Measurements from ENCODE around the gene SORCS2. TPM values are rescaled to one million over a fixed set of nuclear protein-coding genes. Genes with fewer than 3 reads are reported as not detected.

Gene SORCS2
- total RNA-seq, 1 experiment from 2014 or later = not detected

- CTCF ChIA-PET = no interaction called here
- Mint-ChIP-seq H3K27ac (ENCODE audit: low read depth, unreplicated experiment) (no peak overlapping the region), H3K4me1 (ENCODE audit: insufficient read depth, unreplicated experiment) (peaks cover 7% of the 10 kb centered on the region), H3K9me3 (ENCODE audit: unreplicated experiment) (no peaks in the 10 kb centered on the region), H3K27me3 (ENCODE audit: insufficient read depth, unreplicated experiment) (peaks cover 36% of the 10 kb centered on the region), H3K36me3 (ENCODE audit: insufficient read depth, unreplicated experiment) (no peaks in the 10 kb centered on the region), H3K4me3 (ENCODE audit: unreplicated experiment) (no peak overlapping the region)
- TF ChIP-seq CTCF (IDR thresholded peaks at IDR 0.05; ENCODE audit: unreplicated experiment) = no peak
- intact Hi-C loops (cut with micrococcal nuclease) = no loop called here
- POLR2A ChIA-PET = no interaction called here
- no peak for DNase-seq (ENCODE audit: unreplicated experiment)
- BruUV-seq (replicated peaks) = no TSS peak
These were observed 317.7 kb downstream of the SORCS2 start for GRCh38 chr4:7510066-7510465.

DNA sequence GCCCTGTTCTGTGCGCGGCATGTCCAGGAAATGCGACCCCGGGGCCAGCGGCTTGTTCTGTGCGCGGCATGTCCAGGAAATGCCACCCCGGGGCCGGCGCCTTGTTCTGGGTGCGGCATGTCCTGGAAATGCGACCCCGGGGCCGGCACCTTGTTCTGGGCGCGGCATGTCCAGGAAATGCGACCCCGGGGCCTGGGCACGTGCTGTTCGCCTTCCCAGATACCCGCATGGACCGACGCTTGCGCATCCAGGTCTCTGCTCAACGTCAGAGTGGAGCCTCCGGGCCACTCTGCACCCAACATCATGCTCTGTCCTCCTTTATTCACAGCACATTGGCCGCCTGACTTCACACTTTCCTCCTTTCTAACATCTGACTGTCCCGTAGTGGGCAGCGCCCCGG, 318.2 kb downstream of the SORCS2 start:
- CTCF ChIA-PET = no interaction called here
- DNase-seq (ENCODE audit: unreplicated experiment) = no peak
- Mint-ChIP-seq H3K9me3 (ENCODE audit: unreplicated experiment) (no peaks in the 10 kb centered on the region), H3K36me3 (ENCODE audit: insufficient read depth, unreplicated experiment) (no peaks in the 10 kb centered on the region), H3K27me3 (ENCODE audit: insufficient read depth, unreplicated experiment) (peaks cover 36% of the 10 kb centered on the region), H3K27ac (ENCODE audit: low read depth, unreplicated experiment) (no peak overlapping the region), H3K4me3 (ENCODE audit: unreplicated experiment) (no peak overlapping the region), H3K4me1 (ENCODE audit: insufficient read depth, unreplicated experiment) (peaks cover 7% of the 10 kb centered on the region)
- intact Hi-C loops (cut with micrococcal nuclease) = no loop called here
- TF ChIP-seq CTCF (IDR thresholded peaks at IDR 0.05; ENCODE audit: unreplicated experiment) = no peak
- POLR2A ChIA-PET = no interaction called here
- BruUV-seq (replicated peaks) = no TSS peak

- ChIA-PET CTCF (no interaction called here), POLR2A (no interaction called here)
- no TSS peak for BruUV-seq (replicated peaks)
- H3K4me3 Mint-ChIP-seq (ENCODE audit: unreplicated experiment) = no peak overlapping the region
- peaks cover 7% of the 10 kb centered on the region for H3K4me1 Mint-ChIP-seq (ENCODE audit: insufficient read depth, unreplicated experiment)
- no peak overlapping the region for H3K27ac Mint-ChIP-seq (ENCODE audit: low read depth, unreplicated experiment)
- intact Hi-C loops (cut with micrococcal nuclease) = no loop called here
- no peak for TF ChIP-seq CTCF (IDR thresholded peaks at IDR 0.05; ENCODE audit: unreplicated experiment)
- H3K27me3 Mint-ChIP-seq (ENCODE audit: insufficient read depth, unreplicated experiment) = peaks cover 36% of the 10 kb centered on the region
- no peaks in the 10 kb centered on the region for H3K36me3 Mint-ChIP-seq (ENCODE audit: insufficient read depth, unreplicated experiment)
- no peak for DNase-seq (ENCODE audit: unreplicated experiment)
- H3K9me3 Mint-ChIP-seq (ENCODE audit: unreplicated experiment) = no peaks in the 10 kb centered on the region
These were observed 319.2 kb downstream of the SORCS2 start for GRCh38 chr4:7511525-7511924.

DNA sequence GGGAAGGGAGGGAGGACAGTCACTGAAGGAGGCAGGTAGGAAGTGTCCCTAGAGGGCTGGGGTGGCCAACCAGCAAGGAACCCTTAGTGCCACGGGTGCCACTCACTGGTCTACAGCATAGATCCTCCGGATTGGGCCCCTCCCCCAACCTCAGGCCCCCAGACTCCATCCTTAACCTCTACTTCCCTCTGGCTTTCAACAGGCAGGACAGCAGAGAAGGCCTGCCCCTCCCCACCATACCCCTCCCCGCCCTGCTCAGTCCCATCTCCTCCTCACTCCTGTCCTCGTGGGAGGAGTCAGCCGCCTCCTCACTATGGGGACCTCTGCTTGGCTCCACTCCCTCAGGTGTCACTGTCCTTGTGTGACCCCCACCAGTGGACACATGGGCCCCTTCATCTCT, 320.1 kb downstream of the SORCS2 start:
- TF ChIP-seq CTCF (IDR thresholded peaks at IDR 0.05; ENCODE audit: unreplicated experiment) = no peak
- Mint-ChIP-seq H3K4me3 (ENCODE audit: unreplicated experiment) (no peak overlapping the region), H3K36me3 (ENCODE audit: insufficient read depth, unreplicated experiment) (no peaks in the 10 kb centered on the region), H3K27me3 (ENCODE audit: insufficient read depth, unreplicated experiment) (peaks cover 42% of the 10 kb centered on the region), H3K9me3 (ENCODE audit: unreplicated experiment) (no peaks in the 10 kb centered on the region), H3K27ac (ENCODE audit: low read depth, unreplicated experiment) (no peak overlapping the region), H3K4me1 (ENCODE audit: insufficient read depth, unreplicated experiment) (peaks cover 7% of the 10 kb centered on the region)
- intact Hi-C loops (cut with micrococcal nuclease) = no loop called here
- ChIA-PET CTCF (no interaction called here), POLR2A (no interaction called here)
- DNase-seq (ENCODE audit: unreplicated experiment) = no peak
- BruUV-seq (replicated peaks) = no TSS peak

Measured in MCF 10A (cell line).